ENCODE results near the gene ZNF367. TPM values are rescaled to one million over a fixed set of nuclear protein-coding genes. Genes with fewer than 3 reads are reported as not detected.

ZNF367 gene
- total and polyA plus RNA-seq, 2 donors (not counting 3 experiments of a cell fraction or from before 2014, with no cell fraction given), result 1.7 to 10.0 TPM

DNA sequence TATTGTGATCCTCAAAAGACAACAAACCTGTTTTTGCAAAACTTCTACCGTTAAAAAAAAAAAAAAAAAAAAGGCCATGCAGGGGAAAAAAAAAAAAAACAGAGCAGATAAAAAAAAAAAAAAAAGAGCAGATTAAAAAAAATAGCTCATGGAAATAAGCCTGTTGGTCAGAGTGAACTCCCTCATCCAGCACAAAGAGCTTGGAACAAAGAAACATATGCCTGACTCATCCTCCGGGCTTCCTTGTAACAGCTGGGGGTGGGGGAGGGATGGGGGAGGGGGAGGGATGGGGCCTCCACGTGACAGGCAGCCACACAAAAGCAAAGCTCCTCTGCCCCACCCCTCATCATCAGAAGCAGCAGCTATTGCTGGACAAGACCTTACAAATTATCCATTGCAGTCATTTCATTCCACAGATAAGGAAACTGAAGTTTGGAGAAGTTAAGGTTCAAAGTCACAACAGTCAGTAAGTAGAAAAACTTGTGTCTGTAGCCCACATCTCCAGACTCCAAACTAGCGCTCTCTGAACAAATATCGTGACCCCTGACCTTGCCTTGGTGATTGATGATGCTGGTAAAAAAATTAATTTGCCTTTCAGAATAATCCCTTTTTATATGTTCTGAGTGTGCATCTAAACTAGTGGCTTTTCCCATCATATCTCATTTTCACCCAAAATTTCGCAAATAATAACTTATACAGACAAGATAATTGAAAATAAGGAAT lies 73.6 kb downstream of the ZNF367 start:
- ChIA-PET POLR2A (interaction anchor here (0.6 kb wide), 1 partner anchor 124 kb away, joined by 3 read pairs; no protein-coding TSS in a partner anchor), CTCF (interaction anchor here (0.6 to 2.9 kb wide), 16 partner anchors 13 to 1171 kb away, joined by 3 to 43 read pairs (median 4); no protein-coding TSS in a partner anchor)
- no peaks in the 10 kb centered on the region for H3K79me2 ChIP-seq (ENCODE audit: control insufficient read depth, insufficient read depth, low read length)
- dilution Hi-C loops (cut with MboI; ENCODE audit: extremely low pct_ligation_motif_present, low sequenced_read_pairs), result no loop called here
- DNase-seq (ENCODE audit: low read depth, low spot score), result peak; percentile 83
- peaks cover 18% of the 10 kb centered on the region for H3K4me1 ChIP-seq (ENCODE audit: control insufficient read depth, extremely low read depth, insufficient read depth, low read length)
- TF ChIP-seq, protein P1, sequence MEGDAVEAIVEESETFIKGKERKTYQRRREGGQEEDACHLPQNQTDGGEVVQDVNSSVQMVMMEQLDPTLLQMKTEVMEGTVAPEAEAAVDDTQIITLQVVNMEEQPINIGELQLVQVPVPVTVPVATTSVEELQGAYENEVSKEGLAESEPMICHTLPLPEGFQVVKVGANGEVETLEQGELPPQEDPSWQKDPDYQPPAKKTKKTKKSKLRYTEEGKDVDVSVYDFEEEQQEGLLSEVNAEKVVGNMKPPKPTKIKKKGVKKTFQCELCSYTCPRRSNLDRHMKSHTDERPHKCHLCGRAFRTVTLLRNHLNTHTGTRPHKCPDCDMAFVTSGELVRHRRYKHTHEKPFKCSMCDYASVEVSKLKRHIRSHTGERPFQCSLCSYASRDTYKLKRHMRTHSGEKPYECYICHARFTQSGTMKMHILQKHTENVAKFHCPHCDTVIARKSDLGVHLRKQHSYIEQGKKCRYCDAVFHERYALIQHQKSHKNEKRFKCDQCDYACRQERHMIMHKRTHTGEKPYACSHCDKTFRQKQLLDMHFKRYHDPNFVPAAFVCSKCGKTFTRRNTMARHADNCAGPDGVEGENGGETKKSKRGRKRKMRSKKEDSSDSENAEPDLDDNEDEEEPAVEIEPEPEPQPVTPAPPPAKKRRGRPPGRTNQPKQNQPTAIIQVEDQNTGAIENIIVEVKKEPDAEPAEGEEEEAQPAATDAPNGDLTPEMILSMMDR (IDR thresholded peaks at IDR 0.05; ENCODE audit: extremely low read depth in 1 of 2, insufficient read depth in 1 of 2, low read depth in 1 of 2, low read length in 2 of 2), result no peak
- TF ChIP-seq FOS (IDR thresholded peaks at IDR 0.05; ENCODE audit: borderline replicate concordance, insufficient read depth, low read length) (peak; percentile 54), JUN (IDR thresholded peaks at IDR 0.05; ENCODE audit: borderline replicate concordance, insufficient read depth, insufficient read length, low read depth) (peak; percentile 32), GATA2 (IDR thresholded peaks at IDR 0.05; ENCODE audit: insufficient read depth, insufficient read length, low read depth, low read length) (no peak)
- TF ChIP-seq, protein P2, sequence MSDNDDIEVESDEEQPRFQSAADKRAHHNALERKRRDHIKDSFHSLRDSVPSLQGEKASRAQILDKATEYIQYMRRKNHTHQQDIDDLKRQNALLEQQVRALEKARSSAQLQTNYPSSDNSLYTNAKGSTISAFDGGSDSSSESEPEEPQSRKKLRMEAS (IDR thresholded peaks at IDR 0.05; ENCODE audit: insufficient read depth, insufficient read length), result peak; percentile 73
- no peaks in the 10 kb centered on the region for H3K27me3 ChIP-seq (ENCODE audit: control insufficient read depth in 2 of 2, insufficient read depth in 2 of 2, low read length in 2 of 2)
- no peaks in the 10 kb centered on the region for H3K9me1 ChIP-seq (replicated peaks; ENCODE audit: control insufficient read depth, extremely low read depth, insufficient read depth, low read length)
- peaks cover 0 to 3% of the 10 kb centered on the region in 2 experiments for H3K36me3 ChIP-seq (ENCODE audit: control insufficient read depth in 2 of 2, extremely low read depth in 1 of 2, insufficient read depth in 2 of 2, low read length in 2 of 2)
- peak overlapping the region; percentile 51 for H3K27ac ChIP-seq (ENCODE audit: insufficient read depth, low read depth, low read length)
- peak overlapping the region; percentile 25 for H2AFZ ChIP-seq (ENCODE audit: low read depth, low read length)
- BruUV-seq (replicated peaks), result TSS peak; percentile 33
- no peaks in the 10 kb centered on the region for H3K9me3 ChIP-seq (replicated peaks; ENCODE audit: control insufficient read depth, insufficient read depth, low read length)
- no peak overlapping the region for H3K9ac ChIP-seq (replicated peaks; ENCODE audit: extremely low read depth, insufficient read depth, low read length)
- no peaks in the 10 kb centered on the region for H4K20me1 ChIP-seq (replicated peaks; ENCODE audit: control insufficient read depth, extremely low read depth, insufficient read depth, low read length)
- FAIRE-seq, result peak; percentile 85
- H3K4me2 ChIP-seq (ENCODE audit: insufficient read depth, low read length), result peak overlapping the region; percentile 33
- H3K4me3 ChIP-seq (replicated peaks in 1 of 3; ENCODE audit: insufficient read depth in 1 of 3, low read depth in 1 of 3, low read length in 3 of 3), result no peak overlapping the region
- intact Hi-C loops (cut with micrococcal nuclease), result loop anchor here (1.0 to 5.0 kb wide), 3 partner anchors 38 to 223 kb away; partner anchors contain the start of genes SLC35D2 and ZNF367

All from endothelial cell of umbilical vein (primary cell).